DMS114 treated with DMSO at 0.1 percent for 48 hours (cell line): ENCODE results near the gene METTL17.
"Not testable (repeated sequence)": the region's sequence is repeated elsewhere in the genome, so short reads cannot be mapped to it uniquely, and the experiment has no call there.

Experiments used
- DNase-seq: peaks from one replicate; lab custom pipeline; 2025; ENCODE audit not compliant: unreplicated experiment; lab: John Stamatoyannopoulos, UW

The METTL17 gene

DNA sequence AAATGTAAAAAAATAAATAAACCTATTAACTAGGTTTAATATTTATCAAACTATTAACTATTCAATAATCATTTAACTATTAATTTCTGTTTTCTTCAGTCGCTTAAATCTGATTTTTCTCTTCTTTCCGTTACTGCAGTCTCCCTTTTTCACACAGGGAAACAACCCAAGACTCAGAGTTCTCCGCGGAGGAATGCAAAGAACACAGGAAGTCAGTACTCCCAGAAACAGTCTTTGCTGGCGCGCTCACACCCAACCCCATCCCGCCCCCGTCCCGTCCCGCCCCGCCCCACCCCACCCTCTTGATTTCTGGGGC is 351 bp upstream of the METTL17 start:
- no peak for DNase-seq

GRCh38 chr14:20996521-20996920 is 6.7 kb downstream of the METTL17 start:
- DNase-seq = no peak

DNA sequence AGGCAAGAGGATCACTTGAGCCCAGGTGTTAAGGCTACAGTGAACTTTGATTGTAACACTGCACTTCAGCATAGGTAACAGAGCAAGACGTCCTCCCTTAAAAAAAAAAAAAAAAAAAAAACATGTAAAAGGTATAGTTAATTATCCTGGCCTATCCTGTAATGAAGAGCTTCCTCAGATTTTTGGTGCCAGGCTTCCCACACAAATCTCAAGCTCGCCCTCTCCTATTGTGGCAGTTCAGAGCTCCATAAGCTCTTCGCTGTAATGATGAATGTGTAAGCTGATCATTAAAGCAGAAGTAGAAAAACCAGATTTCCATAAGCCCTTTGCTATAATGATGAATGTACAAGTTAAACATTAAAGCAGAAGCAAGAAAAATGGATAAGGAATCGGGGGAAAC is 7.3 kb downstream of the METTL17 start:
- DNase-seq = no peak

DNA sequence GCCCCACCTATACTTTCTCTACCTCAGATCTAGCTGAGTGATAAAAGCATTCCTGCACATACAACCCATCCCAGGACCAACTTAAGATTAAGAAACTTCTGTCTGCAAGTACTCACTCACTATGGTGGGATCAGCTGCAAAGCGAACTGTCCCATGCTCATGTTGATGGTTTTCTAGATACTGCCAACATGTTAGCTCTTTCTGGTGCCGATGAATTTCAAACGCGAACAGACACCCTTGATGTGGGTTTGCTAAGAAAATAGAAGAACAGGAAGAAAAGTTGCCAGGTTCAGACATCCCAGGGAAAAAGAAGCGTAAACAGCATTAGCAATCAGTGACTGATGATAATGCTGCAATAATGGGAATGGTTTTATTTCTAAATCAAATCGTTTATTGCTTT is 7.8 kb downstream of the METTL17 start:
- DNase-seq = no peak

- no peak for DNase-seq
These were observed 8.4 kb downstream of the METTL17 start for GRCh38 chr14:20998139-20998538.

- no peak for DNase-seq
These were observed 9.0 kb downstream of the METTL17 start, which contains the start of gene SLC39A2 for GRCh38 chr14:20998674-20999366. SLC39A2 (plus strand) TSS chr14:20999293; CDS start chr14:20999447, 154 bp downstream.

- no peak for DNase-seq
These were observed 9.8 kb downstream of the METTL17 start for GRCh38 chr14:20999591-20999990.

DNA sequence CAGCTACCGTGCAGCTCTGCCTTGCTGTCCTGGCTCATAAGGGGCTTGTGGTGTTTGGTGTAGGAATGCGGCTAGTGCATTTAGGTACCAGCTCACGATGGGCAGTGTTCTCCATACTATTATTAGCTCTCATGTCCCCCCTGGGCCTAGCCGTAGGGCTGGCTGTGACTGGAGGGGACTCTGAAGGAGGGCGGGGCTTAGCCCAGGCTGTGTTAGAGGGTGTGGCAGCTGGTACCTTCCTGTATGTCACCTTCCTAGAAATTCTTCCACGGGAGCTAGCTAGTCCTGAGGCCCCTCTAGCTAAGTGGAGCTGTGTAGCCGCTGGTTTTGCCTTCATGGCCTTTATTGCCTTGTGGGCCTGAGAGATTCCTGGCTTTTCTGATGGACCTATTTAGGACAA is 11.4 kb downstream of the METTL17 start:
- no peak for DNase-seq

DNA sequence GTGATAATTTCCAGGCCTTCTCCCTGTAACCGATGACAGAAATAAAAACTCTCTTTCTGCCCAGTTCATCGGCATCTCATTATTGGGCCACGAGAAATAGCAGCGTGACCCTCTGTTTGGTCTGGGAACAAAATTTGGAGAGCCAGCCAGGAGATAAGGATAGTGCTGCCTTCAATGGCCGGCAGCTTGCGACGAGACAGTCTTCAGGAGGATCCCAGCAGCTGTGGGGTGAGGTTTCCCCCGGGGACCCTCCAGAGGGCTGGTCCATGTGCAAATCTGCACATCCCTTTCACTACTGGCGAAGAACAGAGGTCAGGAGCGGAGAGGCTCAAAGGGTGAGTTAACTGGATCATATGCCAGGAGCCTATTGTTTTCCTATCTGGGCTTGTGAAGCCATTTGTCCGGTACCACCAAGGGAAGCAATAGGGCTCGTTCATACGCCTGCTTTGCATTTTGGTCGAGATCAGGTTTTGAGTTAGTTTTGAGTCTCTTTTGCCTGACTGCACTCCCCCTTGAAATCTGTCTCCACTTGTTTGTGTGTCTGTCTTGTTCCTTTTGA is 14.1 kb downstream of the METTL17 start:
- no peak for DNase-seq

GRCh38 chr14:21009721-21010120 is 19.9 kb downstream of the METTL17 start:
- not testable (repeated sequence) for DNase-seq

- no peak for DNase-seq
These were observed 21.4 kb downstream of the METTL17 start for GRCh38 chr14:21011136-21011535.

DNA sequence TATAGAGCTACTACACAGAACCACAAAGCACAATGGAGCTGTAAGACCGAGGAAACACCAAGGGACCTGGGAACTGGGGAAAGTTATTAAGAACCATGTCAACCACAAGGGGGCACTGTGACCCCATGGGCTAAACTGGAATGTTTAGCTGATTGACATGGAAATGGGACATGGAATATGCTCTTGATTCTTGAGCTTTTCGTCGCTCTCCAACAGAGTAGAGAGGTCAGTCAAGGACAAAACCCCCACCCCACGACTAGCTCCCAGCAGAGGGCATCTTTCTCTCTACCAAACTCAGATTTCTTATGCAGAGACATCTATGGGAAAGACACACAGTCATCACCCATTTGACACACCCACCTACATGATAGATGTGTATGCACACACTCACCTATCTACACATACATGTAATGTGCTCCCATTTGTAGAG is 25.0 kb downstream of the METTL17 start:
- DNase-seq = peak; percentile 68

- DNase-seq = no peak
These were observed 25.5 kb downstream of the METTL17 start for GRCh38 chr14:21015312-21015711.

DNA sequence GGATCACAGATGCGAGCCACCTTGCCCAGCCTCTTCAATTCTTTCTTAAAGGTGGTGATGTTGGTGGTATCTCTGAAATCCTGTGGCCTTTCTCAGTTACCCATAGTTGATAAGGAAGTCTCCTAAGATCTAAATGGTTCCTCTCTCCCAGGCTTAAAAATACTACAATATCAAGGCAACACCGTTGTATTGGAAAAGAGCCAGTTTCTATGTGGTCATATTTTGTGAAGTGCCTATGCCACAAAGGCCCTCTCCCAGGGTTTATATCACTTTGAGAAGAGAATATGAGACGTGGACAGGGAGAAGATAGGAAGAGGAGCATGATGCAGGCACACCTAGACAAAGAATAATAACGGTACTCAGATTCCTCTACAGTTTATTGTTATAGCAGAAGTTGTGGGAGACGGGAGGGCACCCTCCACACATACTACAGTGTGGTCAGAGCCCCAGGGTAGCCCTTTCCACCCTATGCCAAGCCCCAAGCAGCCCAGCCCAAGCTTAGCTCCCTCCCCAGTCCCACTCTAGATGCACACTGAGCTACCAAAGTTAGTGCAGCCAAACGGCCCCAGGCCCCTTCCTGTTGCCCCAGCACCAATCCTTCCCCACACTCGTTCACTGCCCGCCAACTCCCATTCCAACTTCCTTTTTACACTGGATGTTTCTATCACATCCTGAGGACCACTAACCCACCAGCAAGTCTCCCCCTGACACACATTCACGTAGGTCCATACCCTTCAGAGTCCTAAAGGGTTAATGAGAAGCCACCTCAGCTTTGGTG is 26.8 kb downstream of the METTL17 start:
- DNase-seq = no peak

DNA sequence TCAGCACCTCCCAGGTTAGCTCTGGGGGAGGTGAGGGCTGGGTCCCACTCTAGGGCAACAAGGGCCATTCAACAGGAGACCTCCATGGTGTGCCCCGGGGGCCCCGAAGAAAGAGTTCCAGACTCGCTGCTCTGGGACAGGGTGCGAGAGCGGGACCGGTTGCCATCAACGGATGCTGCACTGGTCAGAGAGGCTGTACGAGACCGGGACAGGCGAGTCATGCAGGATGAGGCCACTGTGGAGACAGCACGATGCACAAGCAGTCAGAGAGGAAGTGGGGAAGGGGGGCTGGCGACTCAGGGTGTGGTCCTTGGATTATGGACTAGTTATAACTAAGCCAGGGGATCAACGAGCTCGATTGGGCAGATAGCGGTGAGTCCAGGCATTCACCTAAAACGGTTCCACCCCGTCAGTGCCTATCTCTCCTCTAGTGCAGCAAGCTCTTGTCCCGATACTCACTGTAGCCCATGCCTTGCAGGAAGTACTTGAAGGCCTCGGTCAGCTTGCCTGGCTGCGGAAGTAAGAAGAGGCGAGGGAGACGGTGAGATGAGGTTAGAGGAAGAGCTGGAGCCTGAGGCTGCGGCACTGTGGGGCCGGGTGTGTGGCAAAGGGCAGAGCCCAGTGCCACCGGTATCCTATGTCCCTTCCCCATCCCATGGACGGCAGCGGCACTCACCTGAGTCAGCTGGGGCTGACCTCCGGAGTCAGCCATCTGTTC is 27.9 kb downstream of the METTL17 start:
- no peak for DNase-seq

DNA sequence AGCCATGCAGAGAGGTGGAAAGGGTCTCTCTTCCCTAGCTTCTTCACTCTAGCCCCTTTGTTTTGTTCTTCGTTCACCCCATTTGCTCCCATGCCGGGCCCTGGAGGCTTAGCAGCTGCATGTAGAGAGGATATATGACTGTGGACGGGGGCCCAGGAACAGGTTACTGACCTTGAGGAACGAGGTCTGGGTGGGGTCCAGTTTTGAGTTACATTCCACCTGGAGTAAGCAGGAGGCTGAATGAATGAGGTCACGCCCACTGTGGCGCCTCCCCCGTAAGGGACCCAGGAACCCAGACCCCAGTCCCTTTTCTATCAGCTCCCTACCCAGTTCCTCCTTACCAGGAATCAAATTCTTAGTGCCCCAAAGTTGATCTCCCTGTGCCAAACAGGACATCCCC is 28.5 kb downstream of the METTL17 start:
- no peak for DNase-seq

- DNase-seq = no peak
These were observed 29.0 kb downstream of the METTL17 start for GRCh38 chr14:21018781-21019180.

- no peak for DNase-seq
These were observed 29.6 kb downstream of the METTL17 start for GRCh38 chr14:21019366-21019765.

- no peak for DNase-seq
These were observed 31.3 kb downstream of the METTL17 start for GRCh38 chr14:21020977-21021545.

- no peak for DNase-seq
These were observed 32.9 kb downstream of the METTL17 start for GRCh38 chr14:21022686-21023085.

GRCh38 chr14:21023174-21023573 is 33.4 kb downstream of the METTL17 start:
- DNase-seq = no peak
